NAMALWA (cell line): ENCODE results near the gene PSTPIP1.

ENCODE experiments used
- DNase-seq: peaks from one replicate; pipeline ENCODE4 v3.0.0-alpha.2; 2015; ENCODE audit warnings: low spot score

PSTPIP1 gene

DNA sequence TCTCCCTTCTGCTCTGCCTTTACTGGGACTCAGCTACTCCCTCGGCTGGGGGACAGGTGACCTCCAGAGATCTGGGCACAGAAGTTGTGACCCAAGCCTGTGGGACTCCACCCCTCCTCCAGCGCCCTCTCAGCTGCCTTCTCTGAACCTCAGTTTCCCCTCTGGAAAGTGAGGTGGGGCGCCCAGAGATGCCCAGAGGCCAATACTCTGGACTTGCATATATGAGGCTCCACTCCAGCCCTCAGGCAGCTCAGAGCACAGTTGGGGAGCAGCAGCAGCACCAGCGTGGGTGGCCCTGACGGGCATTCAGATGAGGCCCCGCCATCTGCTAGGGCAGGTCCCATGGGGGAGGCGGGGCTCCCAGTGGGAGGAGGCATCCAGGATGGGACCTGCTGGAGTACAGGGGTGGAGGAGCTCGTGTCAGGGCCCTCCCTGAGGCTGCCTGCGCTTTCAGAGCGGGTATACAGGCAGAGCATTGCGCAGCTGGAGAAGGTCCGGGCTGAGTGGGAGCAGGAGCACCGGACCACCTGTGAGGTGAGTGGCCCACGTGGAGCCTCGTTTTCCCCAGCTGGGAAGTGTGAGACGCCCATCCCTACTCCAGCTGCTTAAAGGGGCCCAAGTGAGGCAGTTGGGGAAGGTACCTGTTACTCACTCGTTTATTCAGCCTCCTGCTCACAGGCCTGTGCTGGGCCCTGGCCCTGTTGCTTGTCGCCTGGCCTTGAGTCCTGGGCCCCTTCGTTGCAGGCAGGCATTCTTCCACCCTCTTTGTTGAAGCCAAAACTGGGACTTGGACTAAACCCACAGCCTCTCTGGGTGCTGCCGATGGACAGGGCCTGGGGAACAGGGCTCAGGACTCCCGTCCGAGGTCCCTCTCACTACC is 35.4 kb downstream of the PSTPIP1 start:
- no peak for DNase-seq

DNA sequence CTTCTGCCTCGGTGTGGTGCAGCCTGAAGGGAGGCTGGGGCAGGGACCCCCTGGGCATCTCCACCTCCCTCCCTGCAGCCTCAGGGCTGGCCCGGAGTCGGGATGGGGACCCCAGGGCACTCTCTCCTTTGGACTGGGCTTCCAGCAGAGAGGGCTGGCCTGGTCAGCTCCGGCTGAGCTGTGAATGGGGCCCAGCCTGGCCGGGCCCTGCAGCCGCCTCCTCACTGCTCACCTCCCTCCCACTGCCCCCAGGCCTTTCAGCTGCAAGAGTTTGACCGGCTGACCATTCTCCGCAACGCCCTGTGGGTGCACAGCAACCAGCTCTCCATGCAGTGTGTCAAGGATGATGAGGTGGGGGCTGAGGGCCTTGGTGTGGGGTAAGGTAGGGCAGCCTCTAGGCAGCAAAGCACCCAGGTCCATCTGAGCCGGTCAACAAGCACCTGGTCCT is 36.0 kb downstream of the PSTPIP1 start:
- DNase-seq, result no peak

DNA sequence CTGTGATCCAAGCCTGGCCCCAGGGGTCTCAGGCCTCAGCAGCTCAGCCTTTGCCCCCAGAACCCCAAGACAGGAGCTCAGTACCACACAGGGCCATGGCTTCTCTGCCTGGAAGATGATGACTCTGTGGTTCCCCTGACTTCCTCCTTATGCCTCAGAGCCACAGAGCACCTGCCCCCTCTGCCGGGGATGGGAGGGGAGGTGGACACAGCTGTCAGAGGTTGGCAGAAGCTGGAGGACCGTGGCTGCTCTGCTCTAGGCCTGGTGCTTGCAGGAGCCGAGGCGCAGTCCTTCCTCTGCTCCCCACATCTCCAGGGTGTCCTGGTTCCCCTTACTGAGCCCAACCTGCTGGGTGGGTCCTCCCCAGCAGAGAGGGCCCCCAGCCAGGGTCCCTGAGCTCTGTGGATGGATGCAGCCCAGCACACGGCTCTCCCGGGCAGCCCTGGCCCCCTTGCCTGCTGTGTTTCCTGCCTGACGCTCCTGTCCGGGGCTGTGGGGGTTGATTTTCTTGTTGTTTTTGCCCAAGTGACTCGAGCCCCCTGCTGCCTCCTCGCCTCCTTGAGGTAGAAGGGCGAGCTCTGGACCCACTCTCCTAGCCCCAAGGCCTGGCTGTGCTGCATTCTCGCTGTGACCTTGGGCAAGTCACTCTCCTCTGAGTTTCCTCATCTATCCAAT is 36.6 kb downstream of the PSTPIP1 start:
- DNase-seq, result peak; percentile 84

DNA sequence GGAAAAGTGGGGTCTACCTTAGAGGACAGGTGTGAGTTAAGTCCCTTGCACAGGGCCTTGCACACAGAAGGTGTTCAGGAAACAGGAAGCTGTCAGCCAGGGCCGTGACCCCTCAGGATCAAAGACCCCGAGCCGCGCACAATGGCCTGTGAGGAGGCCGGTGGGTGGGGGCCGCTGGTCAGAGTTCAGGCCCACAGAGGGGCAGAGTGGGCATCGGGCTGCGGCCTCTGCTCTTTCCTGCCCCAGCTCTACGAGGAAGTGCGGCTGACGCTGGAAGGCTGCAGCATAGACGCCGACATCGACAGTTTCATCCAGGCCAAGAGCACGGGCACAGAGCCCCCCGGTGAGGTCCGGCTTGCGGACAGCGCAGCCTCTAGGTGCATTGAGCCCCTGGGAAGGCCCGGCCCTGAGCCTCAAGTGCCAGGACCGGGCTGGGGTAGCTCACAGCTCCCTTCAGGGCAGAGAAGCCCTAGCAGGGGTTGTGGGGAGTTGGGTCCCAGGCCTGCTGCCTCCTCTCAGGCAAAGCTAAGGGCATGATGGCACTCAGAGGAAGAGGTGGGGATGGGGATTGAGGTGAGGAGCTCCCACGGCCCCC is 37.2 kb downstream of the PSTPIP1 start:
- no peak for DNase-seq

DNA sequence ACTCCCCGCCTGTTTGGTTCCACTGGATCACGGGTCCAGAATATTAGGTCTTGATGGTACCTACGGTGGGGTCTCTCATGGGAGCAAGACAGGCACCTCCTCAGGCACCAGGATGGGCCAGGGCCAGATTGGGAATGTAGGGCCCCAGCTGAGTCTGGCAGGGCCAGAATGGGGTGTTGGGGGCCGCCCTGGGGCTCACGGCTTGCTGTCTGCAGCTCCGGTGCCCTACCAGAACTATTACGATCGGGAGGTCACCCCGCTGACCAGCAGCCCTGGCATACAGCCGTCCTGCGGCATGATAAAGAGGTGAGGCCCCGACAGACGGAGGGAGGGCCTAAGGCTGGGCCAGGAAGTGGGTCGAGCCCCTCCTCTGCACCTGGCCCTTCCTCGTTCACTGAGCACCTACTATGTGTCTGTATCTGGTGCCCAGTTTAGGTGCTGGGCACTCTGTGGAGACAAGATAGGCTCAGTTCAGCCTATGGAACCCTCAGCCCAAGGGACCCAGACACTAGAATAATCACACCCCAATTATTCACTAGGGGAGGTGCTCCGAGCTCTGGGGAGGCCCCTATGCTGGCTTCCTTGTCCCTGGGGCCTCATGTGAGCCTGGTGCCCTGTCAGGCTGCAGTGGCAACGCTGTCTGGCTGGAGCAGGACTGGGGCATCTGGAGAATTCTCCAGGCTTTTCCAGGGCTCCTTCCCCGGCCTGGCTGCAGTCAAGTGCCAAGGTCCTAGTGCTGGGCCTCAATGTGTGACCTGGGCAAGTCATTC is 37.9 kb downstream of the PSTPIP1 start:
- DNase-seq, result no peak

DNA sequence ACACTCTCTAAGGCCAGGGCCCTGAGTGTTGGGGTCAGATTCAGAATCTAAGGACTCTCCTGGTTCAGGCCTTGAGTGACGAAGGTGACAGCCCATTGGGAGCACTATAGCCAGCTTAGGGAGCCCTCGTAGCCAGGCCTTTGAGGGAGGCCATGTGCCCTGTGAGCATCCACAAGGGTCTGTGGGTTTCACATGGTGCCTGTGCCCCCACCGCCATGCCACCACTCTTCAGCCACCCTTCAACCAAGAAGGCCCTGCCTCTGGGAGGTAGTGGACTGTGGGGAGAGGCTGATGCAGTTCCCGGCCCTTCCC is 38.4 kb downstream of the PSTPIP1 start:
- no peak for DNase-seq

DNA sequence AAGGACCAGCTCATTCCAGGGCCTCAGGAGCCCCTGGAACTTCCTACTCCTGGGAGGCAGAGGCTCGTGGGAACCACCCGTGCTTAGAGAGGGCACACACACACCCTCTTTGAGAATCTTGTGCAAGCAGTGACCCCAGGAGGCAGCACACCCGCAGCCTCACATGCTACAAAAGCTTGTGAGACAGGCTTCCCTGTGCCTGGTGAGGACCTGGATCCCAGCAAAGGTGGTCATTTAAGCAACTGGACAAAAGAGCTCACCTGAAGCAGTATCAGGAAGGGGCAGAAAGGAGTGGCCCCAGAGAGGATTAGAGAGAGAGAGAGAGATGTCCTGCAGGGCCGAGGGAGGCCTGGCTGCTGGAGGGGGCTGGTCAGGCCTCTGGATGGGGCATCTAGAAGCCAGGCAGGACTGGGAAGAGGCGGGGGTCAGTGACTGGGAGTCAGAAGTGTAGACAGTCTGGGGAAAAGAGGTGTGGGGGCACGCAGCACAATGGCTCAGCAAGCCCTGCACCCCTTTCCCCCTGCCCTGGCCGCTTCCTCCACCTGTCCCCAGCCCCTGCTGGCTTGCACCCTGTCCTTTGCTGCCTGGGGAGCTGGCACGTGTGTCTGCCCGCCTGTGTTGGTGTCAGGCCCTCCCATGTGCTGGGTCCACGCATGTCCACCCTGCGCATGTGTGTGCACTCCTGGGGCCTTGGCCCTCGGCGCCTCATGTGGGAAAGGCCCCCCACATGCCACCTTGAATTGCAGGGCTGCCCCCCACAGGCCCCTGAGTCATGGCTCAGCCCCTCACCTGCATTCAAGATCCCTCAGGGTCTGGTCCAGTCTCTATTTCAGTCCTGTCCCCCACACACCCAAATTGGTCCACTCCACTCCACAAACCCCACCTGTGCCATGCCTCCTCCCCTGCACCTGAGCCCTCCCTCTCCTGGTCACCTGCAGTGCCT is 39.1 kb downstream of the PSTPIP1 start:
- DNase-seq, result no peak

DNA sequence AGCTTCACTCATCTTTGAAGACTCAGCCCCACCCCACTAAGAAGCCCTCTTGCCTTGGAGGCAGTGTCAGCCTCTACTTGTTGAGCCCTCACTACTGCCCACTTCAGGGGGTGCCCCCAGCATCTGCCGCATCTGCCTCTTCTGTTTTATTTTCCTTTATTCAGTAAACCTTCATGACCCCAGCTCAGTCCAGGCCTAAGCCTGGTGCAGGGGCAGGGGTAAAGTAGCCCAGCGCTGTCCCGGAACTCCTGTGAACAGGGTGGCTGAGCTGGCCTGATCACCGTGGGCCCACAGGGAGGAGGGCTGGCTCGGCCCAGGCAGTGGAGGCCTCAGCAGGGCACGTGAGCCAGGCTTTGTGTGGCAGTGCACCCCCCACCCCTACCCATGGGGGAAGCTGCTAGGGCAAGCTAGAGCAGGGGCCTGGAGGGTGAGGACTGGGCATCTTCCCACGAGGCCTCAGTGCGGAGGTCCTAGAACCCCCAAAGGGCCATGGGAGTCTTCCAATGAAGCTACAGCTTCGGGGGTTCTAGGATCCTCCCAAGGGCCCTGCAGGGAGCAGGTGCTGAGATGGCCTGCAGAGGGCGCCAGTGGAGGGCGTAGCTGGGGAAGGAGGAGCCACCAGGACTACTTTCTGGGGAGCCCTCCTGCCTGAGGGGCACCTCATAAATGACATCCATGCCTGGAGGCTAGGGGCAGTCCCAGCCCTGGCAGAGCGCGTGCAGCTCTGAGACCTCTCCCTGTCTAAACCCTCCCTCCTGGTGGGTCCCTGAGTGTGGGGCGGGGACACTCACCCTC is 40.0 kb downstream of the PSTPIP1 start:
- DNase-seq, result peak; percentile 57

DNA sequence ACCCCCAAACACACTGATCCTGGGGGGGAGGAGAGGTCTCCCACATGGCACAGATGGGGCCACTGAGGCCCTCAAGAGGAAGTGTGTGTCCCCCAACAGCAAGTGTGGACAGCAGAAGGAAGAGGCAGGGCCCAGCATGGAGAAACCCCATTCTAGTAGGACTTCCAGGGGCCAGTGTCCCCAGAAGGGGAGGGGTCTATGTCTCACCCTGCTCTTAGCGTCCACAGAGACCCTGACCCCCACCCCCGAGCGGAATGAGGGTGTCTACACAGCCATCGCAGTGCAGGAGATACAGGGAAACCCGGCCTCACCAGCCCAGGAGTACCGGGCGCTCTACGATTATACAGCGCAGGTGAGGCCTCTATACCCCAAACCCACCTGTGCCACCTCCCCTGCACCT is 40.7 kb downstream of the PSTPIP1 start:
- no peak for DNase-seq

DNA sequence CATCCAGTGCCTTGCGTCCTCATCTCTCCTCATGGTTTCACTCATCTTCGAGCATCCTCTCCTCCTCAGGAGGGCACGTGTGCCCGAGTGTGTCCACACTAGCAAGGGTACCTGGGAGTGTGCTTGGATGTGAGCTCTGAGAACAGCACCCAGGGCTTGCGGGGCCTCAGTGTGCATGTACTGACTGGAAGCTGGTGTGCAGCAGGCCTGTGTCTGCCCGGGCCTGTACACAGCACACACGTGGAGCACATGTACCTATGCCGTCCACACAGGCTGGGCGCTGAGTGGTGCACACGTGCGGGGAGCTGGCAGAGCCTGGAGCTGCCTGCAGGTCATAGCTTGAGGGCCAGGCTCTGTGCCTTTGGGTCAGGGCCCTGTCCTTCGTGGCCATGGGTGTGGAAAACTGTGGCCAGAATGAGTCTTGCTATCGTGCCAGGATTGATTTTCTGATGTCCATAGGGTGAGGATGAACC is 41.1 kb downstream of the PSTPIP1 start:
- no peak for DNase-seq

DNA sequence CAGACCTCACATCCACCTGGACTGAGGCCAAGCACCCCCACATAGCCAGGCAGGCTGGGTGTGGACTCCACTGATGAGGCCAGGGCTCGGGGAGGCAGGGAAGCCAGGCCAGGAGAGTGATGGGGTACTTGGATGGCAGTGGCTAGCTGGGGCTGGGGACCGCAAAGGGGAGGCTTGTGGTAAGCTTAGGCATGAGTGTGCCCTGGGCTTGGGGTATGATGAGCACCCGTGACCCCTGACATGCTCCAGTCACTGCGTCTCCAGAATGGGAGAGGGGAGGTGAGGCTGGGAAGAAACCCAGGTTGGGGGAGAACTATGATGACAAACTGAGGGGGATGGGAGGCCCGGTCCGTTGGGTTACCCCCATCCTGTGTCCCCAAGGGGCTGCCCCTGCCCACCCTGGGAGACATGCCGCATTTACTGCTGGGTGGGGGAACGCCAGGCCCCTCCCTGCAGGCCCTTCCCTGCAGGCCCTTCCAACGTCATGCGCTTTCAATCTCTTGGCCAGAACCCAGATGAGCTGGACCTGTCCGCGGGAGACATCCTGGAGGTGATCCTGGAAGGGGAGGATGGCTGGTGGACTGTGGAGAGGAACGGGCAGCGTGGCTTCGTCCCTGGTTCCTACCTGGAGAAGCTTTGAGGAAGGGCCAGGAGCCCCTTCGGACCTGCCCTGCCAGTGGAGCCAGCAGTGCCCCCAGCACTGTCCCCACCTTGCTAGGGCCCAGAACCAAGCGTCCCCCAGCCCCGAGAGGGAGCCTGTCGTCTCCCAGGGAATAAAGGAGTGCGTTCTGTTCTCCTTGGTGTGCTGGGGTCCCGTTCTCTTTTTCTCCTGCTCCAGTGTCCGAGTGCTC is 41.8 kb downstream of the PSTPIP1 start:
- DNase-seq, result no peak

DNA sequence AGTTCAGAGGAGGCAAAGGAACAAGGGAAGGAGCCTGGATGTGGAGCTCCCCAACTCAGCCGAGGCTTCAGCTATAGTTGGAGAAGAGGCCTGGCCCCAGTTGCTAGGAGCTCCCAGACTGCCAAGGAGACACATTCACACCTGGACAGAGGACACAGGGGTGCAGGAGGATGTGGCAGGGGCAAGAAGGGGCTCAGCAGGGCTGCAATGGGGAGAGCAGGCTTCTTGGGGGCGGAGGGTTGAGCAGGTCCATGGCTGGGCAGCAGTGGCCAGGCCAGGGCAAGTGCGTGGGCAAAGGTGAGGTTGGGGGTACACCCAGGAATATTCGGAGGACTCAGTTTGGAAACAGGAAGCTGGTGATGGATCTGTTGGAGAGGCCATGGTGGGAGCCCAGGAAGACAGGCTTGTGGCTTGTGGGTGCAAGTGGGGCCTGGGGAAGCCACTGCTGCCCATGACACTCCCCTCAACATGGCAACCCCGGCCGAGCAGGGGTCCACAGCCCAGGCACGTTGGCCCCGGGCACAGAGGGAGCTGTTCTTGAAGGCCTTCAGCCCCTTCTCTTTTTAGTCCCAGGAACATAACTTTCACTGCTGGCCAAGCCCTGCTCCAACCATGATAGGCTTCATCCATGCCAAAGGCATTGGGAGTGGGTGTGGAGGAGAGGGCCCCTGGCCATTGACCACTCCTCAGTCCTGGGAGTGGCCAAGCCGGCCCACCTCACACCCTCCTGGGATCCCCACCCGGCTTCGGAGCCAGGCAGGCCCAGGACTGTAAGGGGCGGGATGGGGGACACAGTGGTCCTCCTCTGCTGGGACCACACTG is 42.7 kb downstream of the PSTPIP1 start:
- no peak for DNase-seq

DNA sequence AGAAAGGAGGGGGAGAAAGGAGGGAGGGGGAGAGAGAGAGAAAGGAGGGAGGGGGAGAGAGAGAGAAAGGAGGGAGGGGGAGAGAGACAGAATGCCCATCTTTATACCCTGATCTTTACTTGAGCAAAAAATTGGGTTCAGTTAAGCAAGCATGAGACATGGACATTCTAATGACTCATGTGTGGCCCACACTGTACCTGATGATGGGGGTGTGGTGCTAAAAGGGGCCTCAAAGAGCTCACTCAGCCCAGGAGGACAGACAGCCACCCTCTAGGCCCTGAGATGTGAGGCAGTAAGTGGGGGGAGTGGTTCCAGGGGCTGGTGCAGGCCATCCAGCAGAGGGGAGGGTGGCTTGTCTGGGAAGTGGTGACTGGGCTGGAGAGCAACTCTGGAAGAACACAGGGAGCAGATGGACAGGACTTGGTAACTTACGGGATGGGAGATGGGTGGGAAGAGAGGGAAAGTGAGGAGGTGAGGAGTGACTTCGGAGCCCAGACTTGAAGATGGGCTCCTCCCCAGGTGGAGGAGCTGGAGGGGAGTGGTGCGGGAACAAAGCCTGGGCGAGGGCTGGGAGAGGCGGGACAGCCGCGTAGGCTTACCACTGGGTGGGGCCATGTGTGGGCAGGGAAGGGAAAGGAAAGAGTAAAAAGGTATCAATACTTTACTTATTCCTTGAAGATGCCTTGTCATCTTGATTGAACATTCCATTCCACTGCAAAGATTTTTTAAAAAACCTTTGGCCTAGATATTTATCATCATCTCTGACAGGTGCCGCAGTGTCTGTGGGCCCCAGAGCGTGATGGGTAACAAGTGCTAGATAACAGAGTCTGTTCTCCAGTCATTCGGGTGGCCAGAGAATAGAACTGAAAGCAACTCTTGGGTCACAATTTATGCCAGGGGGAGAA is 43.6 kb downstream of the PSTPIP1 start:
- DNase-seq, result no peak

DNA sequence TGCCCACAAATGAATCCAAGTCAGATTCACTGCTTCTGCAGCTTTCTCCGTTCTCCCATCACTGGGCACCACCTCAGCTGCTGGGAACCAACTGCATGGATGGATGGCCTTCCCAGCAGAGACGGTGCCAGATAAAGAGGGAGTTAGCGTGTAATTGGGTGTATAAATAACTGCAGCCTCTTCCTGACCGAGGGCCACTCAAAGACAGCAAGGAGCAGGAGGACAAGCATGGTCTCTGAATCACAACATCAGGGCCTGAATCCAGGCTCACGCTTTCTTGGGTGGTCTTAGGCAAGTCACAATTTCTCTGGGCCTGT is 44.2 kb downstream of the PSTPIP1 start:
- no peak for DNase-seq

DNA sequence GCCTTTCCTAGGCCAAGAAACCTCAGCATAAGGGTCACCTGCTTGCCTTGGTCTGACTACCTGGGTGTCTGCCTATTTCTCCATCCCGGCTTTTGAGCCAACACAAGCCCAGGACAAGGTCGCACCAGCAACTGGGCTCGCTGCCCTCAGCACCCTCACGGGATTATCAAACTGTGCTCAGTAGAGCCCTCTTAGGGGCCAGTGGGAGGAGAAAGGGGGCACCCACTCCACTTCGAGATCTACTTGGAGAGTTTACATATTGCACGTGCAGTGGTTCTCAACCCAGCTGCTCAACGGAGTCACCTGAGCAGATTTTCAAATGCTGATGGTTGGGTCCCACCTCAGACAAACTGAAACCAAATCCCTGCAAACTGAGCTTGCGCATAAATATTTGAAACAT is 44.9 kb downstream of the PSTPIP1 start:
- no peak for DNase-seq

DNA sequence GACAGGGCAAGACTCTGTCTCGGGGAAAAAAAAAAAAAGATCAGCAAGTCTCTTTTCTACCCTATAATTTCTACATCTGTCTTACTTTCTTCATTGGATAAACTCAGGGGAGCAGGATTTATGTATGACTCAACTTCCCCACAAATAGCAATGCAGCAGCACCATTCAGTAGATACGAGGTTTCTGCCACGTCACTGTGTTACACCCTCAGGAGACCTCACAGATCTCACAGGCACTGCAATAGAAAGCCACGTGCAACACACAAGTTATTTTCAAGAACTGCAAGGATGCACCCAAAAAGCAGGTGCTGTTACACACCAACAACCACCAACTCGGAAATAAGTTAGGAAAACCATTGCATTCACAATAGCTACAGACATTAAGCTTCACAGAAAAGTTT is 45.7 kb downstream of the PSTPIP1 start:
- no peak for DNase-seq

DNA sequence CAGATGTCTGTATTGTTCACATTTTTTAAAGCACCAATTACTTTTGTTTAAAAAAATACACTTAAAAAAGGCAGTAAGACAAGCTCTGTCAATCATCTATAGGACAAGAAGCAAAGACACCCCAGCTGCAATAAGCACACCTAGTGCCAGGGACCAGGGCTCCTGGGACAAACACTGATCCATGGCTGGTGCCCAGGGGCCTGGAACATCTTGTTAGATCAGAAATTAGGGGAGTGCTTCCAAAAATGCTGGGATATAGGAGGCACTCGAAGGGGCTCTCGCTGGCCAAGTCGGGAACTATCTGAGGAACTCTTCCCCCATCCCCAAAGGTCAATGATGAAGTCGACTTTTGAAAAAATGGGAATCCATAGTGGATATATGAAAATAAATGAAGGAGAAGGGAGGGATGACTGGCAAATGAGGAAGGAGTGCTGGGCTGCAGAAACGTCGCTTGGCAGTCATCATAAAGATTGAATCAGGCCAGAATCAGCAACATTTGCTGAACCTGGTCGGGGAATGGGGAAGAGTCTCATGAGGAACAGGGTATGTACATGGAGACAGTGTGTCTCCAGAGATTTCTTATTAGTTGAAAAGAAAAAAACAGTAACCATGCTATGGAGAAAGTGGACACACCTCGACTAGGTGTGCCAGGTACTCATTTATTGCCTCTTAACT is 47.5 kb downstream of the PSTPIP1 start:
- DNase-seq, result no peak
